ENCODE results near the gene CPN2.

GRCh38 chr3:194303749-194304148, 47.4 kb downstream of the CPN2 start:
- no peak for TF ChIP-seq EZH2phosphoT487 (IDR thresholded peaks at IDR 0.05; ENCODE audit: borderline replicate concordance, low read depth, low read length)
- TF ChIP-seq CTCF (conservative IDR thresholded peaks at IDR 0.05; ENCODE audit: low read length), result no peak

All from OCI-LY7 (cell line).